ENCODE measurements around the gene CHD2.

GRCh38 chr15:93029214-93029835 is 129.2 kb downstream of the CHD2 start:
- TF ChIP-seq POLR2A (IDR thresholded peaks at IDR 0.05; ENCODE audit: low read depth, low read length) (no peak), POLR2AphosphoS5 (IDR thresholded peaks at IDR 0.05; ENCODE audit: low read depth, low read length) (no peak), TAF1 (IDR thresholded peaks at IDR 0.05; ENCODE audit: low read depth, low read length) (no peak), PAX5 (IDR thresholded peaks at IDR 0.05; ENCODE audit: insufficient read depth, low read length, severe bottlenecking) (no peak)
